GM21825 (cell line): ENCODE measurements around the gene PRPH.
"Not testable (repeated sequence)": the region's sequence is repeated elsewhere in the genome, so short reads cannot be mapped to it uniquely, and the experiment has no call there.

Experiments used
- ATAC-seq: cut with Tn5 transposase; IDR thresholded peaks from one replicate; pipeline ENCODE4 v1.9.1; 2021; ENCODE audit warnings: mild to moderate bottlenecking, moderate library complexity; ENCODE audit not compliant: unreplicated experiment

PRPH gene

DNA sequence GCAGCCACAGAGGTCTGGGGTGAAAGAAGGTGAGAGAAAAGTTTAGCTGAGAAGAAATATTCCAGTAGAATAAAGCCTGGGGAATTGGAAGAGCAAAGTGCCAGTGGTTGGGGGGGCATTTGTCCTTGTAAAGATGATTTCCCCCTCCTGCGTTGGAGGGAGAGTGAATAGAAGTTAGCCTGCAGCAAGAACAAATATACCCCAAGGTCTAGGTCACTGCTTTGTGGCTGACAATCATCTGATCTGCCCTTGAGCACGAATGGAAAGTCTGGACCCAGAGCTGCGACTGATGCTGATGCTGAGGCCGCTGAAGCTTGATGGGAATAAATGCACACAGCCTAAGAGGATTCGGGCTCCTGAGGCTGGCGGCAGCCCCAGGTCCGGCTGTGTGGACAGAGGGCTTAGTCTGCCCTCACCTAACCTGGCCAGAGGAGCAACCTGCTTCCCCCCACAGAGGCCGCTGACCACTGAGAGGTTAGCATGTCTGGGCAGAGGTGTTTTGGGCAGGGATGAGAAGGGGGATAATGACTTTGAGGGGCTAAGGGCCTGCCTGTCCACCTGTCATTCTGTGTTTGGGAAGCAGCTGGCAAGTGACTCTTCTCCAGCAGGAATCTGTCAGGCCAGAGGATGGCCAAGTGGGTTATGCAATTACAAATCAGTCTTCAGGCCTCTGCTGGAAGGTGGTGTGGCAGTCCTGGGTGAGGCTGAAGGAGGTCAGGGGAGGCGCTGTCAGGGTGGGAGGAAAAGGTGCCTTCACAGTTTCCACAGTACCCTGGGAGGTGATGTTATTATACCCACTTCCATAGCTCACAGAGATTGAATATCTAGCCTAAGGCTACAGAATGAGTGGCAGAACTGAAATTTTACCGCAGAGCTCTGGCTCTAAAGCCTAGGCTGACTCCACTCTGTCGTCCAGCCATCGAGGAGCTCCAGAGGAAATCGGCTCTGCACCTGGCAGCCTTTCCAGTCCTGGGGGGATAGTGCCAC lies 18.4 kb upstream of the PRPH start:
- ATAC-seq = no peak

DNA sequence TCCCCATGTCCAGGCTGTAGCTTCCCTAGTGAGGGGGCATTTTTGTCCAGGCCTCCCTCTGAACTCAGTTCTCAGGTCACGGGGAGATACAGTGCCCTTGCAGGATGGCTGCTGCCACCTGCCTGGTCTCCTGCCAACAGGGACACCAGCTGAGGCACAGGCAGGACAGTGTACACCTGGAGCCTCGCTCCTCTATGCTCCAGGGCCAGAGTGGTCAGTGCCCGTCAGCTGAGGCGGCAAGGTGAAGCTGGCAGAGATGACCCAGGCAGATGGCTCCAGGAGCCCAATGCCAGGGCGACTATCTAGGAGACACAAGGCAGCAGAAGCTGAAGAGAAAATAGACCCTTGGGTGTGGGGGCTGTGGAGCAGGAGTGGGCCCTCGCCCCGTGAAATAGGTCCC lies 17.5 kb upstream of the PRPH start:
- ATAC-seq = no peak

DNA sequence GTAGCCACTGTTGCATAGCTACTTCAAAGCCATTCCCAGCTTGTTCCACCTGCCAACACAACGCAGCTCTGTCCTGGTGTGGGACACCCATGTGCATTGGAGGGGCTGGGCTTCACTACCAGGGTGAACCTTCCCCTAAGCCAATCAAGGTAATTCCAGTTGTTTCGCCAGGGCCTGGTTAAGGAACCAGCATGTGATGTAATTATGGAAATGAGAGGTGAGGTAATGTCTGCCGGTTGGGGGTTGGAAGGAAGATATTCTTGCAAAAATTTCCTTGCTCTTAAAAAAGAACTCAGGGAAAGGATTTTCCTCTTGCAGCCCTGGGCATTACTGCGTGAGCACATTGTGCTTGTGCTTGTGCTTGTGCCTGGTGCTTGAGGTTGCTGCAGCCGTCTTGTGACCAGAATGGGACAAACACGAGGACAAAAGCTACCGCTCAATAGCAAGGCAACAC lies 15.2 kb upstream of the PRPH start:
- no peak for ATAC-seq

DNA sequence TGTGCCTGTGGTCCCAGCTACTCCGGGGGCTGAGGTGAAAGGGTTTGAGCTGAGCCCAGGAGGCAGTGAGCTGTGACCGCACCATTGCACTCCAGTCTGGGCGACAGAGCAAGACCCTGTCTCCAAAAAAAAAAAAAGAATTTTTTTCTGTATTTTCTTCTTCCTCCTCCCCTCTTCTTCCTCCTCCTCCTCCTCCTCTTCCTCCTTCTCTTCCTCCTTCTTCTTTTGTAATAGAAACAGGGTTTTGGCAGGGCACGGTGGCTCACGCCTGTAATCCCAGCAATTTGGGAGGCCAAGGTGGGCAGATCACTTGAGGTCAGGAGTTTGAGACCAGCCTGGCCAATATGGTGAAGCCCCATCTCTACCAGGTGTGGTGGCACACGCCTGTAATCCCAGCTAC lies 14.4 kb upstream of the PRPH start:
- ATAC-seq = not testable (repeated sequence)

DNA sequence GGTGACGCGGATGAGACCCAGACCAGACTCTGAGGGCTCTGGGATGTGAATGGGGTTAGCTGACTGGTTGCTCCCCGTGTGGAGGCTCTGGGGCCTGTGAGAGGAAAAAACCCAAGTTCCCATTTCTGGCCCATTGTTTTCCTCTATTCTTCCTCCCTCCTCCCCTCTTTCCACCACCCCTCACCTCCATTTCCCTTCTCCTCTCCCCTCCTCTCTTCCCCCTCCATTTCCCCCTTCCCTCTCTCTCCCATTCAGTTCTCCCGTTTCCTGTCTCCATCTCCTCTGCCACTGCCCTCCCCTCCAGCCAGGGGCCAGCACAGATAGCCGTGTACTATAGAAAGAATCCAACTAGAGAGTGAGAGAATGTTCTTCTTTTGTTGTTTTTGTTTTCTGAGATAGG lies 12.6 kb upstream of the PRPH start:
- ATAC-seq = no peak

DNA sequence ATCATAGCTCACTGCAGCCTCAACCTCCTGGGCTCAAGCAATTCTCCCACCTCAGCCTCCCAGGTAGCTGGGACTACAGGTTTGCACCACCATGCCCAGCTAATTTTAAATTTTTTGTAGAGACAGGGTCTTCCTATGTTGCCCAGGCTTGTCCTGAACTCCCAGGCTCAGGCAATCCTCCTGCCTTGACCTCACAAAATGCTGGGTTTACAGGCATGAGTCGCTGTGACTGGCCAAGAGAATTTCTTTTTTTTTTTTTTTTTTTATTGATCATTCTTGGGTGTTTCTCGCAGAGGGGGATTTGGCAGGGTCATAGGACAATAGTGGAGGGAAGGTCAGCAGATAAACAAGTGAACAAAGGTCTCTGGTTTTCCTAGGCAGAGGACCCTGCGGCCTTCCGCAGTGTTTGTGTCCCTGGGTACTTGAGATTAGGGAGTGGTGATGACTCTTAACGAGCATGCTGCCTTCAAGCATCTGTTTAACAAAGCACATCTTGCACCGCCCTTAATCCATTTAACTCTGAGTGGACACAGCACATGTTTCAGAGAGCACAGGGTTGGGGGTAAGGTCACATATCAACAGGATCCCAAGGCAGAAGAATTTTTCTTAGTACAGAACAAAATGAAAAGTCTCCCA lies 12.1 kb upstream of the PRPH start:
- not testable (repeated sequence) for ATAC-seq

DNA sequence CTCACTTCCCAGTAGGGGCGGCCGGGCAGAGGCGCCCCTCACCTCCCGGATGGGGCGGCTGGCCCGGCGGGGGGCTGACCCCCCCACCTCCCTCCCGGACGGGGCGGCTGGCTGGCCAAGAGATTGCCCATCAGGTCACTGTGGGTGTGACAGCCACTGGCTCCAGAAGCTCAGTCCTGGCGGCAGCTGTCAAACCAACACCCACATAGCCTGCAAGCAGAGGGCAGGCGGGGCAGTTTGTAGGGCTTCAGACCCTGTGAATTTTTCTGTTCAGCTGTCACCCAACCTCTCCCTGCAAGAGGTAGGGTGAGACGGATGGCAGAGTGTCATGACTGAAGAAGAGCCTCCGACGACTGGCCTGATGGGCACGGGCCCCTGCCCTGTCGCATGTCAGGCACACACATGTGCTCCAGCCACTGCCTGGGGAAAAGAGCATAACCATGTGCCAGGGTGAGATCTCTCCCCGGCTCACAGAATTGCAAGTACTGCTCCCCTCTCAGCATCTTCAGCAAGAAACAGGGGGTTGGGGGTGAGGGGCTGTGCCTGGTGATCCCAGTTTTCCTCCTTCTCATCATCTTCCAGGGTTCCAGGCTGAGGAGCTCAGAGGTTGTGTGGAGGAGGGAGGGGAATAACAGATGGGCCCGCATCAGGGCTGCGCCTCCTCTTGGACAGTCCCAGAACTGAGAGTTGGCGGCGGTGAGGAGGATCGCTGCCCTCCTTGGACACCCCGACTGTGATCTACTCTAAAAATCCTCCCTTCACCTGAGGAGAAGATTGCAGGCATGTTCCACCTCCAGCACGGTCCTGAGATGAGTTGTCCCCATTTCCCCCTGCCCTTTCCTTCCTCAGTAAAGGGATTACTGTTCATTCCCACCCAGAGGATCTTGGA lies 11.2 kb upstream of the PRPH start:
- no peak for ATAC-seq

DNA sequence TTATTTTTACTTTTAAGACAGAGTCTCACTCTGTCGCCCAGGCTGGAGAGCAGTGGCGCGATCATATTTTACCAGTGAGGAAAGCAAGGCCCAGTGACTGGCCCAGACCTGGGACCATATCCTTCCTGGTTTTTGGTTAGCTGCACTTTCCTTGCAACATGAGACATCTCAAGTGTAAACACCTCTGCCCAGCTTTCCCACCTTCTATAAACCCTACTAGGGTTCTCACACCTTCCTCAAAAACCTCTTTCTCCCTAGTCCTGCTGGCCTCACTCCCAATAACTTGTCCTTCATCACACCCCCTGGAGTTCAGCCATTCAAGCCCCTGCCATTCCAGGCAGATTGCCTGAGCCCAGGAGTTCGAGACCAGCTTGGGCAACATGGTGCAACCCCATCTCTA lies 10.3 kb upstream of the PRPH start:
- ATAC-seq = no peak

DNA sequence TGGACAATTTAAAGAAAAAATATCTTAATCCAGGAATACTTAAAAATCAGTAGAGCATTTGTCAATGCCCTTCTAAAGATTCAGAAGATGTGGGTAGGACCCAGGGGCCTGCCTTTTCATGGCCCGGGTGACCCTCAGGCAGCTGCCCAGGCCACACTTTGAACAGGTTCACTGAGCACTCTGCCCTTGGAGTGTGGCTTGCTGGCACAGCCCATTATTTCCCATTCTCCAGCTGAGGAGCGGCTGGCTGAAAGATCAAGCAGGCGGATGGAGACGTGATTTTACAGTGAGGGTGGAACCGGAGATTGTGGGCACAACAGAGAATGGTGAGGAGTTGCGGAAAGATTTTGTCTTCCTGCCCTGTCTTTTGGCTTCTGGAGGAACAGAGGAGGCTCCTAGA lies 7.1 kb upstream of the PRPH start:
- no peak for ATAC-seq

DNA sequence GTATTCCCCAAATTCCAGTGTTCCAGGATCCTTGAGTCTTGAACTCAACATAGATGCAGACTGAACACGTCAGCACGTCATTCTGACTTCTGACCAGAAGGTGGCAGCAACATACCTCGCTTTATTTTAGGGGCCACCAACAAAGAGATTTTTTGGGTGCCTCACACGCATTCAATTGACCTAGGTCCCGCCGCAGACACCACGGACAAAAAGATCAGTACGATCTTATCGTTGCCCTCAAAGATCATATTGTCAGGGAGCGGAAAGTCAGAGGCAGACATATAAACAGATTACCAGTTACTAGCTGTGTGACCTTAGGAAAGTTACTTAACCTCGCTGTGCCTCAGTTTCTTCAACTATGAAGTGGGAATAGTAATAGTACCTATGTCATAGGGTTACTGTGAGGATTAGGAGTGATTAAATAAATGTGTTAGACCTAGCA lies 6.5 kb upstream of the PRPH start:
- no peak for ATAC-seq

DNA sequence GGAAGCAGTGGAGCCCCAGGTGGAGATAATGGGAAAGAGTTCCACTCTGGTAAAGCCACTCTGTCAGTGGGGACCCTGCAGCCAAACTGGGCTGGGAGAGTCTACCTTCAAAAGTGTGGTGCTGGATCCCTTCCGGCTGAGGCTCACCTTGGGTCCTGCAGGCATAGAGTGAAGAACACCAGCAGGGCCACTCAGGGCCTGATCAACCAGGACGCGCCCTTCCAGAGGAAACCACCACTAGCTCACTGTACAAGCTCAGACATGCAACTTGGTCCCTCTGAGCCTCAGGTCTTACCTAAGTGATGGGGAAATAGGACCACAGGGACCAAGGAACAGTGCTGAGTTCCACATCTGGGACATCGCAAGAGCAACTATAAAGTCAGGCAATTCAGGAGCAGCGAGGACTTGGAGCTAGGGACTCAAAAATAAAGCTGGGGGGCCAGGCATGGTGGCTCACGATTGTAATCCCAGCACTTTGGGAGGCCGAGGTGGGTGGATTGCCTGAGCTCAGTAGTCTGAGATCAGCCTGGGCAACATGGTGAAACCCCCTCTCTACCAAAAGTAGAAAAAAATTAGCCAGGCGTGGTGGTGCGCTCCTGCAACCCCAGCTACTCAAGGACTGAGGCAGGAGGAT lies 5.9 kb upstream of the PRPH start:
- no peak for ATAC-seq

DNA sequence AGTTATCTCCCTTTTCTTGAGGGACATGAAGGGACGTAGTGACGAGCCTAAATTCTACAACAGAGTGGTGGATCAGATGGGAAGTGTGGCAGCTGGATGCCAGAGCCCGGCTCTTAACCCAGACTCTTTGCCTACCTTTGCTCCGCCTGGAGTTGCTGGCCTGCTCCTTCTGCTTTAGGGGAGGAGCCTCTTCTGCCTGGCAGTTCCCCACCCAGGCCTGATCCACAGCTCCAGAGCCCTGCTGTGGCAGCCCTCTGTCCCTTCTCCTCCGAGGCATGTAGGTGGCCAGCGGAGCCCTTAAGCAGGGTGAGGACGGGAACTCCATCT lies 2.3 kb upstream of the PRPH start:
- no peak for ATAC-seq

DNA sequence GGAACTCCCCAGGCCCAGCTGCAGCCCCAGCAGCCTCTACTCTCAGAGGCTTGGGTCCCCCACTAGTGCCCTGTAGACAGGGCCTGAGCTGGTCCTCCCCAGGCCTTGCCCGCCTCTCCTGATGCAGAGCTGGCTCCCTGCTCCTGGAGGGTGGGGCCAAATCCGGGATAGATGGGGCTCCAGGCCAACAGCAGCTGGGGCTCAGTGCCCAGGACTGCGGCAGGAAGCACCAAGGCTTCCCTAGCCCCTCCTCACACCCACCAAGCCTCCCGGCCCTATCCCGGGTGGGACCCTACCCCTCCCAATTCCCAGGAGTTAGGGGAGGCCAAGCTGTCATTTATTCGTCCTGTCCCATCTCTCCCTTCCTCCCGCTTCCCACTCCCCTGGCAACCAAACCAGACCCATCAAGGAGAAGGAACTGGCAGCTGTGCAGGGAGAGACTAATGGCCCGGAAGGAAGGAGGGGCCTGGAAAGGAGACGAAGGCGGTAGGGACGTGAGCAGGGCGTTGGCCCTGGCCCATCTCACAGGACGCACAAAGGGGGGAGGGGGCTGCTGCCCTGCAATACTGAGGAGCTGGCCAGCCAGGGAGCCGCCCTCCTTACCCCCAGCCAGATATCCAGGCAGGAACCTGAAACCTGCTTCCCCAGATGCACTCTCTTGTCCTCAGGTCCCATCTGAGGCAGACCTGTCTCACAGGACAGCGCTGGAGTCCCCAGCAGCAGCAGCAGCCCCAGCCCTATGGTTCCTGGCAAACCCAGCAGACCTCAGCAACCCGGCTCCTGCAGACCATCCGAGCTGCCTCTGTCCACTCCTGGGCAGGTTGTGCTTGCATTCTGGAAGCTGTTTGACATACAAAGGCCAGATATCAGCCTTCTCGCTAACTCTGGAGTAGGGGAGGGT lies 1.6 kb upstream of the PRPH start:
- no peak for ATAC-seq

DNA sequence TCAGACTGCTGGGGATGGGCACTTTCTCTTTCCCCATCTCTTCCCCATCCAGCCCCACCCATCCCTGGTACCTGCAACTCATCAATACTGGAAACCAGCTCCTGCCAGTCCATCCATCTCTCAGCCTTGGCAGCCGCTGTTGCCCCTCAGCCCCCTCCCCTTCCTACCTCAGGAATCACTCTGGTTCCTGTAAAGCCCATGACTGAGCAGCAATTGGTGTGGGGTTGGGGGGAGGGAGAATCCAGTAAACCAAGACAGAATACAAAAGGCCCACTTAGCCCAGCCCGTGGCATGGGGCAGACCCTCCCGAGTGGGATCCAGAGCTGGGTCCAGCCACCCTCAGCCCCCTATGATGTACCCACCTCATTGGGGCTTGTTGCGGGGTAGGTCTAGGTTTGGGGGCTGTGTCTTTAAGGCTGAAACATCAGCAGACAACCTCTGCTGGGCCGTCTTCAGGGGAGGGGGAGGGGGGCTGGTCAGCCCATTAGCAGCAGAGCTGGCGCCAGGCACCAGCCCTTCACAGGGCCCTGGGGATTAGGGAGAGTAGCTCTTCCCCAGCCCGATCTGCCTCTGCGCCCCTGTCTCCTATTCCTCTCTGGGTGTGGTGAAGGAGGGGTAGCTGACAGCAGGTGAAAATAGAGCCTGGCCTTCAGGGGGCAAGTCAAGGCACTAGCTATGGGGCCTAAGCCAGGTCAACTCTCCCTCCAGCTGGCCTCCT lies 702 bp upstream of the PRPH start:
- ATAC-seq = no peak

DNA sequence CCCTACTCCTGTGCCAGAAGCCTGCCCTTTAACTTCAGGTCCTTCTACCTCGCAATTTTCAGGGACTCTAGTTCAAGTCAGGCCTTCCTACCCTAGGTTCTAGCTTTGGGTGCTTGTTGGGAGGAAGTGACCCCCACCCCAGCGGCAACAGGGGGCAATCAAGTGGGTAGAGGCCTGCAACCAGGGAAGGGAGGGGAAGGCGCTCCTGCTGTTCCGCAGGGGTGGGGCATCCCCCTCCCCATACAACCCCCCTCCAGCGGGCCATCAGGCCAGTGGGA lies 204 bp upstream of the PRPH start:
- no peak for ATAC-seq

DNA sequence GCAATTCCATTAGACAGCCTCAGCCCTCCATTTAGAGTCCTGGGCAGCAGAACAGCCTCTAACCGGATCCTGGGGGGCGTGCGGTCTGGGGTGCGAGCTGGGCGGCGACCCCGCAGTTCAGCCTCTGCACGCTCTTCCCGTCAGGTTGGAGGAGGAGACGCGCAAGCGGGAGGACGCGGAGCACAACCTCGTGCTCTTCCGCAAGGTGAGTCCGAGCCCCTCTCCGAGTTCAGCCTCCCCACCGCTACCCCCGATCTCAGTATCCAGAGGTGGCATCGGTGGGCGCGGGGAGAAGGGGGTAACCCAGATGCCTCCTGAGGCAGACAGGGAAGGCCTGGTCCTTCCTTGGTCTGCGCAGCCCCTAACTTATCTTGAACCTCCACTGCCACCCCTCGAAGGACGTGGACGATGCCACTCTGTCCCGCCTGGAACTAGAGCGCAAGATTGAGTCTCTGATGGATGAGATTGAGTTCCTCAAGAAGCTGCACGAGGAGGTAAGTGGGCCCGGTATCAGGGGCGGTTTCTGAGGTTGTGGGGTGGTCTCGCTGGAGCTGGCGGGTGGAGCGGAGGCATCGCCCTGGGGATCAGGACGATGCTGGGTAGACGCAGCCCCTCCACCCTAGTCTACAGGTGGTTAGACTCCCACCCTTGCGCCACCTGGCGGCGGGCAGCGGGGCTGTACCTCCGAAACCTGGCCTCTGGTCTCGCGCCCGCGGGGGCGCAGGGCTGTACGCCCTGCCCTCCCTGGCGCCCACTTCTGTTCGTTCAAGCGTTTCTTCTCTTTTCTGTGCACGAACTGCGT lies 1.3 kb downstream of the PRPH start:
- ATAC-seq = no peak

DNA sequence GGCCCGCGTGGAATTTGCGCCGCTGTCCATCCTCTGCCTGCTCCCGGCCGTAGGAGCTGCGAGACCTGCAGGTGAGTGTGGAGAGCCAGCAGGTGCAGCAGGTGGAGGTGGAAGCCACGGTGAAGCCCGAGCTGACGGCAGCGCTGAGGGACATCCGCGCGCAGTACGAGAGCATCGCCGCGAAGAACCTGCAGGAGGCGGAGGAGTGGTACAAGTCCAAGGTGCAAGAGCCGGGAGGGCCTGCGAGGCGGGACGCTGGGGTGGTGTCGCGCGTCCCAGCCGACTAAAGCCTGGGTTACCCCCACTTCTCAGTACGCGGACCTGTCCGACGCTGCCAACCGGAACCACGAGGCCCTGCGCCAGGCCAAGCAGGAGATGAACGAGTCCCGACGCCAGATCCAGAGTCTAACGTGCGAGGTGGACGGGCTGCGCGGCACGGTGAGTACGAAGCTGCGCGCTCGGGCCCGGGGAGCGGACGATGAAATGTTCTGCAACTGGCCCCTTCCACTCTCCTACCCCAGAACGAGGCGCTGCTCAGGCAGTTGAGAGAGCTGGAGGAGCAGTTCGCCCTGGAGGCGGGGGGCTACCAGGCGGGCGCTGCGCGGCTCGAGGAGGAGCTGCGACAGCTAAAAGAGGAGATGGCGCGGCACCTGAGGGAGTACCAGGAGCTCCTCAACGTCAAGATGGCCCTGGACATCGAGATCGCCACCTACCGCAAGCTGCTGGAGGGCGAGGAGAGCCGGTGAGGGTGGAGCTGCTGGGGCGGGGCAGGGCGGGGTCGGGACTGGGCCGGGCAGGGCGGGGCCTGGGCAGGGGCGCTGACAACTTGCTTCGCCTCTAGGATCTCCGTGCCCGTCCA lies 2.1 kb downstream of the PRPH start:
- ATAC-seq = no peak

DNA sequence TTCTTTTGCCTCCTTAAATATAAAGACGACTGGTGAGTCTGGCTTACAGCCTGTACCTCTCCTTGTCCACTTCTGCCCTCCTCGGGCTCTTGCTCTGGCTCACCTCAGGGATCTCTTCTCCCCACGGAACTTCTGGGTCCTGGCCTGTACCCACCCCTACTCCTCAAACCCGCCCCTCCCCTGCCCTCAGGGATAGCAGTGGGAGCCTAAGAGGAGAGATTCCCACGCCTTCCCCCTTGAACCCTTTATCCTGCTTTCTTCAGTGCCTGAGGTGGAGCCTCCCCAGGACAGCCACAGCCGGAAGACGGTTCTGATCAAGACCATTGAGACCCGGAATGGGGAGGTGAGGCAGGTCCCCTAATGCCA lies 2.7 kb downstream of the PRPH start:
- ATAC-seq = no peak
